ENCODE measurements around the gene ZNF423.

Gene ZNF423

DNA sequence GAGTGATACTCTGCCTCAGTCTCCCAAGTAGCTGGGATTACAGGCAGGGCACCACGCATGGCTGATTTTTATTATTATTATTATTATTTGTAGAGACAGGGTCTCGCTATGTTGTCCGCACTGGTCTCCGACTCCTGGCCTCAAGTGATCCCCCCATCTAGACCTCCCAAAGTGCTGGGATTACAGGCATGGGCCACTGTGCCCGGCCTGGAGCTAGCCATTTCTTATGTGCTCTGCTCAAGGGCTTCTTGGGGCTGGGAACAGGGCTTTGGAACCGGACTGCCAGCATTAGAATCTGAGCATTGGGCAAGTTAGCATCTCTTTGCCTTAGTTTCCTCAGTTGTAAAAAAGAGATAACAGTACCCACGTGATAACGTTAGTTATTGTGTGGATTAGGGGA is 371.0 kb downstream of the ZNF423 start:
- DNase-seq, result no peak

DNA sequence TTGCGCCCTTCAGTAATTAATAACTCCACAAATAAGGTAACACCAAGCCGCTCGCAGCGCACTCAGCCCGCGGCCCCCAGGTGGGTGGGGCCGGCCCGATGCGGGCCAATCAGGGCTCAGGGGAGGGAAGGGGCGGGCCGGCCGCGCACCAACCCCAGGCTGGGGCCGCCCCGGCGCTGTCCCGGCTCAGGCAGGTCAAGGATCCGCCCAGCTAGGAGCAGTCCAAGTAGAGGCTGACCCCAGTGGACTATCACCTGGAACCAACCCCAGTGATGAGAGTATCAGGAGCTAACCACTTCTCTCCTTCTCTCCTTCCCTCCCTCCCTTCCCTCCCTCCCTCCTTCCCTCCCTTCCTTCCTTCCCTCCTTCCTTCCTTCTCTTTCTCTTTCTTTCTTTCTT is 371.5 kb downstream of the ZNF423 start:
- peak; percentile 24 for DNase-seq

DNA sequence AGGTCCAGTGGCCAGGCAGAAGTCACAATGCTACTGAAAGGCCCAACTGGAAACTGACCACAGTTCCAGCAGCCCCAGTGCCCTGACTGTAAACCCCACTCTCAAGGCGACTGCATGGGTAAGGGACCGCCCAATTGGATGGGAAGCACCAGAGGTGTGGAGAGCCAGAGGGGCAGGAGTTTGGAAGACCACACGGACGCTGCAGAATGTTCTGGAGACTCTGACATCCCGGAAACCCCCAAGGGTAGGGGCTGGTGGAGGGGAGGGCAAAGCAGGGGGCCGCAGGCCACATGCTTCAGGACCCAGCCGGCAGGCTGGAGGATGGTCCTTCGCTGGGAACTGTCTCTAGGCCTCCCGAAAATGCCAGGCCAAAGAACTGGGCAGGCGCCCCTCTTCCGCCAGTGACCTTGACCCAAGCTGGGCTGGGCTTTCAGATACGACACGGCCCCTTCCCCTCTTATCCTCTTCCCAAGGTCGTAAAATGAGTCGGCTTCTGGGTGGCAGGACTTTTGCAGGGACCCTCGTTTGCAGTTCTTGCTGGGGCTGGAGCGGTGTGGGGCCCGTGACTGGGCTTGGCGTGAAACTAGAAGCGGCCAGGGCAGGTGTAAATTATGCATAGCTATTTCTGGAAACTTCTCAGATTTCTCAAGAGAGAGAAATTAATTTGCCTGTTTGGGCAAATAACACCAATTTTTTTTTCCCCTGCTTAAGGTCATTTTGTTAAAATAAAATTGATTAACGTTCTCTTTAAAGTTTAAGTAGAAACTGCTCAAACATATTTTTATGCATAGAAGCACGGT is 372.1 kb downstream of the ZNF423 start:
- no peak for DNase-seq

DNA sequence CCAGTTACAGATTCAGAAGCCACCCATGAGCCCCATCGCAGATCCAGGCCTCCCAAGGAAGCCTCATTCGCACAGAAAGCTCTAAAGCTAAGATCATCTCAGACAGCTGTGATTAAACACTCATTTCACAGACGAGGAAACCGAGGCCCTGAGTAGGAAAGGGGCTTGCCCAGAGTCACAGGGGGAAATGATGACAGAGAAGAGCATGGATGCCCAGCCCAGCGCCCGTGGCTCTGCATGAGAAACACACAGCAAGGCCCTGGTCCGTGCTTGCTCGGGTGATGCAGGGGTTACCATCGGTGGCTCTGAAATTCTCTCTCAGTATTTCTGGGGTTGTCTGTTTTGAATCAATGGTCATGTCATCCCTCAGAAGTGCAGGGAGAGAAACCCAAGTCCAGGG is 372.7 kb downstream of the ZNF423 start:
- DNase-seq, result no peak

DNA sequence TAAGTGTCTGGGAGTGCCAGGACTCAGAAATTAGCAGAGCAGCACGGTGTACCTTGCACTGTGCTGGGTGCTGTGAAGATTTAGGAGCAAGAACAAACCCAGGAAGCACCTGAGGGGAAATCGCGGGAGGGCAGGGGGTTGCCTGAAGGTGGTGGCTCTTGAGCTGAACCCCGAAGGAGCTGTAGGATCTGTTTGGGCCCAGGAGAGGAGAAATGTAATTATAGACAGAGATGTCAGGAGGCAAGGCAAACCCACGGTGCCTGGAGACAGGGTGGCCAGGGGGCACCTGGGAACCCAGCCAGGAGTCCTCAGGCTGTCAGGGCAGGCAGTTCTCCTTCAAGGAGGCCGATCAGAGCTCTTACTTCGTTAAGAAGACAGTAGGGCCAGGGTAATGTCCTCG is 373.2 kb downstream of the ZNF423 start:
- DNase-seq, result no peak

DNA sequence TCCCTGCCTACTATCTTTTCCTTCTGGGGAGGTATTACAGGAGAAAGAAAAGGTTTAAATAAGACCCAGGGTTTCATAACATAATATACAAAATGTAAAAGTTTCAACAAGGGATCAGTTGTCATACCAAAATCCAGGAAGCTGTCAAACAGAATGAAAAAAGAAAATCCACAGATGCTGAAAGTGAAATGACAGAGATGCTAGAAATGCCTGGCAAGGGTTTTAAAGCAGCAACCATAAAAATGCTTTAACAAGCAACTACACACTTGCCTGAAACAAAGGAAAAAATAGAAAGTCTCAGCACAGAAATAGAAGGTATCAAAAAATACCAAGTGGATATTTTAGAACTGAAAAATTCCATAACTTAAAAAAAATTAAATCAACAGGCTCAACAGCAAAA is 377.3 kb downstream of the ZNF423 start:
- DNase-seq, result no peak

DNA sequence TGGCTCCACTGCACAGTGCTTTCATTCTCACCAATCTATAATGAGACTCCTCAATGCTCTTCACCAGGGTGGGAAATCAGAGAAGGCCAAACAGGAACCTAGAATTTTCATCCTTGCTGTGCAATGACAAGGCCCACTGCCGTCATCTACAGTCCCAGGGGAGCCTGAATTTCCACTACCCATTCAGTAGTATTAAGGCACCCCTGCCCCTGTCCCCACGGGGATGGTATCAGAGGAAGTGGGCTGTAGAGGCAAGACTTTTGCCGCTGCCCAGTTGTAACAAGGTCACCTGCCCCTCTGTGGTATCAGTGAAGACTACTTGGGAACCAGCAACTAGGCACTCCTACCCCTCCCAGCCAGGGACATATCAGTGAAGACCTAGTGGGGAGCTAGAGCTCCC is 377.8 kb downstream of the ZNF423 start:
- DNase-seq, result no peak

DNA sequence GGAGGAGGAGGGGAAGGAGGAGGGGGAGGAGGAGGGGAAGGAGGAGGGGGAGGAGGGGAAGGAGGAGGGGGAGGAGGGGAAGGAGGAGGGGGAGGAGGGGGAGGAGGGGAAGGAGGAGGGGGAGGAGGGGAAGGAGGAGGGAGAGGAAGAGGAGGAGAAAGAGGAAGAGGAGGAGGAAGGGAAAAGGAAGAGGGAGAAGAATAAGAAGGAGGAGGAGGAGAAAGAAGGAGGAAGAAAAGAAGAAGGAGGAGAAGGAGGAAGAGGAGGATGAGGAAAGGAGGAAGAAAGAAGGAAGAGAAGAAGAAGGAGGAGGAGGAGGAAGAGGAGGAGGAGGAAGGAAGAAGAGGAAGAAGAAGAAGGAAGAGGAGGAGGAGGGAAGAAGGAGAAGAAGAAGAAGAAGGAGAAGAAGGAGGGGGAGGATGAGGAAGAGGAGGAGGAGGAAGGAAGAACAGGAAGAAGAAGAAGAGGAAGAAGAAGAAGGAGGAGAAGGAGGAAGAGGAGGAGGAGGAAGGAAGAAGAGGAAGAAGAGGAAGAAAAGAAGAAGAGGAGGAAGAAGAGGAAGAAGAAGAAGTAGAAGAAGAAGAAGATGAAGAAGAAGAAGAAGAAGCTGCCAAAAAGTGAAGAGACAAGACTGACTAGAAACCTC is 378.5 kb downstream of the ZNF423 start:
- DNase-seq, result no peak

DNA sequence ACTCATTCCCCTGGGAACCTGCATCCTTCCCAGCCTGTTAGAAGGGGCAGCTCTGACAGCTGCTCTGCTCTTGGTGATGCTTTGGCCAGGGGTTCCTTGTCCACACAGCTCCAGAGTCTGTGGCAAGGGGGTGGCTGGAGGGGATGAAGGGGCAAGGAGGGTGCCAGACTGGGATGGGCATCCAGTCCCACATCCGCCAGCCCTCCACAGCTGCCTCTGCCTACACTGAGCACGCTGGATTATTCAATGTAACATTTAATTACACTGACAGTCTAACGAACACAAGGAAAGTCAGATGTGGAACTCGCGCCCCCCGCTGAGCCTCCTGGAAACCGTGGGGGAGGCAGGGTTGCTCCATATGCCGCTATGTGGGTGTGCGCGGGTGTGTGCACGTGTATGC is 381.2 kb downstream of the ZNF423 start:
- no peak for DNase-seq

DNA sequence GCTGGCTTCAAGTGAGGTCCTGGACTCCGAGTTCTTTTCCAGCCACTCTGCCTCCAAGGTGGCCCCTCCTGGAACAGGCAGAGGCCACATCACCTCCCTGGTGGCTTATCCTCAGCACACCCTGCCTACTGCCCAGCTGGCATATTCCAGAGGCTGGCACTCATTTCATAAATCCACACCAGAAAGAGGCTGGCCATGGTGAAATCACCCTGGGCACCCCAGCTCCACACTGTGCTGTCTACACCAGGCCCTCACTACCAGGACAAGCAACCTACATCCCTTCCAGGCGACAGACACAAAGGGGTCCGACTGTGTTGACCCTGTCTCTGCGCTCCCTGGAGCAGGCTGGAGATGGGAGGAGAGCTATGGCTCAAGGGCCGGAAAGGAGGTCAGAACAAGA is 382.1 kb downstream of the ZNF423 start:
- DNase-seq, result no peak

DNA sequence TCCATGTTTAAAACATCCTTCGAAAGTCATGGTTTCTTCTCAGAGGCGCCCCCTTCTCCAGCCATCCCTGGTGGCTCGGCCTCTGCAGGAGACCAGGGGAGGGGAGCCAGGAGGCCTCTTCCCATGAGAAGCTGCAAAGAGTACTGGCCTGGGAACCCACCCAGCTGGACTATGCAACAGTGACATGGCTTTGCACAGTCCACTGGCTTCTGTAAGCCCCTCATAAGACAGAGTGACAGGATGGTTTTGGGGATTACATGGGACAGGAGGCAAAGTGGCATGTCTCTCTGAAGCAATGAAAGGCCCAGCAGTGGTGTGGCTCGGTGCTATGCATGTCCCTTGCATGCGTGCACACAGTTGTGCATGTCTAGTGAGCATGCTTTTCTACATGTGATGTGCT is 382.8 kb downstream of the ZNF423 start:
- no peak for DNase-seq

DNA sequence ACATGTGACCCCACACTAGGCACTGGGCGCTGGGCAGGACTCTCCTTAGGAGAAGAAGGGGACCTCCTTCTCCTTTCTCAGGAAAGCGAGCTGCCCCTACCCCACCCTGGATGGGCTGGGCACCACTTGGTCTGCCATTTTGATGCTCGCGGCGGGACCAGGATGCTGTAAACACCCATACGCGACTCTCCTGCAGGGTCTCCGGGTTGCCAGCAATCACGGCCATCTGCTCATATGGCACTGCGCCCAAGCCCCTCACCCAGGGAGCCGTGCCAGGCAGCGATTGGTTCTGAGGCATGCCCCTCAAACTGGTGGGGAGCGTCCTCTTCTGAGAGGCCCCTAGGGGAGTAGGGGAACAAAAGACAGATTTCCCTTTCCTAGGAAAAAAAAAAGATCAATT is 383.3 kb downstream of the ZNF423 start:
- DNase-seq, result no peak

DNA sequence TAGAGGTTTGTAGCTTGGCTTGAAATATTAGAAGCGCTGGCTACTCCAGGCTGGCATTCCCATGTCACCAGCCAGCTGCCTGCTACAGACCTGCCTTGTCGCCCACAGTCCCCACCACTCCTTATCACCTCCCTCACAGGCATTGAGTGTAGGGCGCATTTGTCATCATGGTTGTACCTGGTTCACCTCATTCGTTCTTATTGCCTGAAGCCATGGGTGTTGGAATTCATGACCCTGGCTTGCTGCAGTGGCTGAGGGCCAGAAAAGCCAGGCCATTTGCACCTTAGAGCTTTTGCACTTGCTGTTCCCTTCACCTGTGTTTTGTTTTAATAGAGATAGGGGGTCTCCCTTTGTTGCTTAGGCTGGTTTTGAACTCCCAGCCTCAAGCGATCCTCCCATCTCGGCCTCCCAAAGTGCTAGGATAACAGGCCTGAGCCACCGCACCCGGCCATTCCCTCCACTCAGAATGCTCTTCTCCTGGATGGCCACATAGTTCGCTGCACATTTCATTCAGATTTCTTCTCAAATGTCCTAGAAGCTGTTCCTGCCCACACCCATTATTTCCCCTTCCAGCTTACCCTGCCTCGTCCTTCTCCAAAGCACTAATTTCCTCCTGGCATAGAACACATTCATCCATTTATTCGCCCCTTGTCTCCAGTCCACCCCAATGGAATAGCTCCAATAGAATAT is 384.7 kb downstream of the ZNF423 start:
- no peak for DNase-seq

DNA sequence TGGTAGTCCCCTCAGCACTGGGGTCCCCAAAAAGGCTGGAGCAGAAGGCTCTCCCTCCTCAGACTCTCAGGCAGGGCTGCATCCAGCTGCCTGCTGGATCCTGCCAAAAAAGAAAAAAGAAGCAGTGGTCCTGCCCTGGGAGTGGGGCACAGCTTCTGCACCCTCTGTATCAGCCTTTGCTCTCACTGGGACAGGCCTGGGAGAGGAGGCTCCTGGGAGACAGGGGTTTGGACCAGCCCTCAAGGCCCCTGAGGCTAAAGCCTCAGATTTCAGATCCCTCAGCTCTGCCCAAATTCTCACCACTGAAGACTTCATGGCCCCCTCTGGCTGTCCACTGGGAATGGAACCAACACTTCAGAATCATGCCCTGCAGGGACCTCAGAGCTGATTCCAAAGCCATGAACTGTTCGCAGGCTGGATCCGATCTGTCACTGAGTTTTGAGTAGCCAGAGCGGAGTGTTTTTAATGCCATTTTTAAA is 385.4 kb downstream of the ZNF423 start:
- DNase-seq, result no peak

DNA sequence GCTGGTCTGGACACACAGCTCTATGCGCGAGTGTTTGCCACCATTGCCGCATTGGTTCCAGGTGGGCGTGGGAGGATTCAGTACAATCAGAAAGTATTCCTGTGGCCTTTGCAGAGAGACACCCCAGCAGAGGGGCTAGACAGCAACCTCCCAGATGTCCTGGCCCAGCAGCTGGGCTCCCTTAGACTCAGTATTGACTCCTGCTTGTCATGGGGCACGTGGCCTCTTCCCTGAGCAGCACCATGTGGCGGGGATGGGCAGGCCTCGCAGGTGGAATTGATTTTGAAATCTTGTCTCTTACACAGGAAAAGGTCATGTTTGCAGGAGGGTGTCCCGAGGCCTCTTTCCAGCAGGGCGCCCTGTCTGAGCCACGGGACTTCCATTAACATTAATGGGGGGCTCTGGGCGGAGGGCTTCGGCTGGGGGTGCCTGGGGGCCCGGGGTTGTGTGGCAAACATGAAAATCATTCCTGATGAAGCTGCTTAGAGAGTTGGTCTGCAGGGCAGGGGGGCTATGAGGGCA is 385.9 kb downstream of the ZNF423 start:
- no peak for DNase-seq

DNA sequence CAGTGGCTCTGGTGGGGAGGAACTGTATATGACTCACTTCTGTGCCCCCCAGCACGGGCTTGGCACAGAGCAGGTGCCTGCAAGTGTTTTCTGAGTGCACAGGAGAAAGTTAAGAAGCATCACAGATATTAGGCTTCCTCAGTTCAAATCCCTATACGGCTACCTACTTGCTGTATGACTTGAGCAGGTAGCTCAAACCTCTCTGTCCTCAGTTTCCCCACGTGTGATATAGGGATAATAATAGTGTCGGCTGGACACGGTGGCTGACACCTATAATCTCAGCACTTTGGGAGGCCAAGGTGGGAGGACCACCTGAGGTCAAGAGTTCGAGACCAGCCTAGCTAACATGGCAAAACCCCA is 386.6 kb downstream of the ZNF423 start:
- no peak for DNase-seq

DNA sequence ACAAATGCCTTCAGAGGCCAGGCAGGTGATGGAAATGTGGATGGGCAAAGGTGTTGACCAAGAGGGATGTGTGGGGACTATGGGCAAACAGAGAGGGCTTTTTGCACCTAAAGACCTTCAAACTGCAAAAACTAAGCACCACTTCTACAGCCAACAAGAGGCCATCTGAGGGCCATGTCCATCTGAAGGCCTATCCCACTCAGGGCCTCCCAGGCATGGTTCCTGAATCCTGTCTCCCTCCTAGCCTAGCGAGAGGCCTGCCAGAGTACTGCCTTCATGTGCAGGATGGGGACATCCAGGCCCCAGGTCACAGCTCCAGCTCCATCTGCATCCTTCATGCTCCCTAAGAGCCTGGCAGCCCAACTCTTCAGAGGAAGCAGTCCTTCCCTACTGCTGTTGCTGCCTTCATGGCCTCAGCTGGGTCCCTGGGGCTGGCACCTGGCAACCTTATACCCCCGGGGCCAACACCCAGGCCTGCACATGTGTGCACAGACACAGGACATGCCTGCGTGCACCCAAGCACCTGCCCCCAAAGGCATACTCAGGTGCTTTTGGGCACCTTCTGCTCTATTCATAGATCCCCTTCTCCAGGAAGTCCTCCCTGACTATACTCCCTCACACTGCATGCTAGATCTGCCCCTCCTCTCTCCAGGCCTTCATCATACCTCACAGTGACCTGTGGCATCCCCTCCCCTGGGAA is 387.2 kb downstream of the ZNF423 start:
- DNase-seq, result no peak

DNA sequence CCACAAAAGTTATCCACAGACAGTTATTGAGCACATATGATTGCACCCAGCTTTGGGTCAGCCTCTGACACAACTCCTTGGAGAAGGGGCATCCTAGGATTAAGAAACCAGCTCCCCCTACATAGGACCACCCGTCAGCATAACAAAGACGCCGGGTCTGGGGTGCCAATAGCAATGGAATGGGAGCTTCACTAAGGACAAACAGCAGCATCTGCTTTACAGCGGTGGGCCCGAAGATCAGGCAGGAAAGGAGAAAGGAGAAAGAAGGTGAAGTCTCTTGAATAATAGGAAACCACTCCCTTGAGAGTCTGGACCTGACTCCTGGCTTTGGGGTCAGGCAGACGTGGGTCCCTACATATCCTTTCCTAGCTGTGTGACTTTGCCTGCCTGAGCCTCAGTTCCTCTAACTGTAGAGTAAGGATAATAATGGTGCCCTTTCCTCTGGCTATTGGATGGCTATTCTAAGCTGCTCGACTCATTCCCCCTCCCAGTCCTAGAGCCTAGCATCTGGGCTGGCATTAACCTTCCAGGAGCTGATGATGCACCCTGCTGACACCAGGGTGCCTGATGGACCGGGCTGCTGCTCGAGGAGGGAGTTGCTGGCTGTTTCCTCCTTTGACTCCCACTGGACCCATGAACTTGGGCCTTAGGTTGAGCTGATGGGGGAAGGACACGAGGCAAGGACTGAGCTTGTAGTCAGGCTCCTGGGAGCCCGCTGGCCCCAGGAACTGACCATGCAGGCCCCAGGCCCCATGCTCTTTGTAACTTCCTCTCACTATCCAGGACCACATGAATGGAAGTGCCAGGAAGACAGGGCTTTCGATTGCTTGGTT is 388.2 kb downstream of the ZNF423 start:
- no peak for DNase-seq

DNA sequence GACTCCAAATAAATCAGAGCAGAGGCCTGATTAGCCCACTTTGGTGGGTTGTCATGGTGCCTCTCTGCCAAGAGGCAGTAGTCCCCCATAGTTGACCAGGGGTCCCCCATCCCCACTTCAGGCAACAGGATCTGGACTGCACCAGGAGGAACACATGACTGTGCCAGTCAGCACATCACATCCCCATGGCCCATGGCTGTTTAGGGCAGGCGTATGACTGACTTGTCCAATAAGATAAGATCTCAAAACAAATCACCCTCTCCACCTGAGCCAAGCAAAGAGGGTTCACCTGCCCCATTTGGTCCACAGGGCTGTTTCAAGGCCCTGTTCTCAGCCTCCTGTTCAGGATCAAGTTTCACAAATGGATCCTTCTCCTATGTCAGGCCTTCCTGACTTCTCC is 389.0 kb downstream of the ZNF423 start:
- DNase-seq, result no peak

DNA sequence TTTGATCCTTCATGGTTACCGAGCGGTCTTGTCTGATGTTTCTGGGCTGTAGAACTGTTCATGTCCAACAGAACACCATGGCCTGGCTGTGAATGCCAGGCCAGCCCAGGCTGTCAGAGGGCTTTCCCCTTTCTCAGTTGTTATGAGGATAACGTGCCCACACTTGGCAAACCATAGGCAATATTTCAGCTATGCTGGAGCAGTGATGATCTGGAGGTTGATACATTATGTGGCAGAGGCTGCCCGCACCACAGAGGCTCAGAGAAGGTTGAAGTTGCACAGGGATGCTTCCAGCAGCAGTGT is 389.4 kb downstream of the ZNF423 start:
- DNase-seq, result no peak

DNA sequence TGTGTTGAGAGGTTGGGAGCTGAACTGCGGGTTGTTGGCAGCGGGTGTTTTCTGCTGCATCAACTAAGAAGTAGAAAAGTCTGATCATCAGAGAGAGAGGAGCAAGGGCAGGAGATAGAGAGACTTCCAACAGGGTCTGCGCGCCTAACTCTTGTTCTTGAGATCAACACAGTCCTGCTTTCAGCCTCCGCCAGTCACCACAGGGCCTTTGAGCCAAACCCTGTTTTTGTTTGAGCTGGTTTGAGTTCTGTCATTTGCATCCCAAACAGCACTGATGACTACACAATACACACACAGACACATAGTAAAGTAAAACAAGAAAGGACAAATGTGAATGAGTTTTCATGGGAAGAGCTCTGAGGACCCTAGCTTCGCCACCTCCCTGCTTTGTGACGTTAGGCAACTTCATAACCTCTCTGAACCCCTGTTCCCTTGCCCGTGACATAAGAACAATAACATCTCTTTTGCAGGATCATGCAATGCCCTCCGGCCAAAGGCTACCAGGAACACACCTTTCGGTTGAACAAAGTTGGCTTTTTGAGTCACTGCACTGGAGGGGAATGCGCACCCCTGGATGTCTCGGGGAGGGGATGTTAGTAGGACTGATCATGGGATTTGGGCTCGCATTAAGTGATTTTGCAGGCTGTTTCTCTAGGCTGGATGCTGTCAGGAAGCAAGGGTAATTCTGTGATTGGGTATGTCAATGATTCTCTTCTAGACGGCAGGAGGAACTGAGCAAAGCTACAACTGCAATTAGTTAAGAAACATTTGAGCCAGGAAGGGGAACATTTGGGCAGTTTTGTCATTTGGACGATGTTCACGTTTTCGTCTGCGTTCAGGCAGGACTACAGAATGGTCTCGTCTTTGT is 390.0 kb downstream of the ZNF423 start:
- DNase-seq, result no peak
